Left kidney (tissue), 2 donors: ENCODE measurements around the gene NXNL1. TPM values are rescaled to one million over a fixed set of nuclear protein-coding genes. Genes with fewer than 3 reads are reported as not detected.
A peak's percentile ranks its signal among the peaks of the same experiment; 100 is the strongest.

Source experiments
- DNase-seq: peaks from one replicate; pipeline ENCODE4 v3.0.0-alpha.2; 2013
- polyA plus RNA-seq: library from polyadenylated mRNA; unstranded; fragments of 120-200 nt; gene quantifications from one replicate; pipeline ENCODE4 v1.2.1, GENCODE V29; 2013; ENCODE audit not compliant: insufficient read length

Gene NXNL1
- polyA plus RNA-seq, 1 donor, result 0.35 TPM

GRCh38 chr19:17419621-17420474, 40.9 kb downstream of the NXNL1 start, which contains the start of gene MVB12A:
Gene MVB12A, plus strand, starts transcription at chr19:17420047. Its CDS starts 89 bp downstream, at chr19:17420136.
- DNase-seq, result peak; percentile 98

GRCh38 chr19:17419154-17419620, 41.5 kb downstream of the NXNL1 start:
- DNase-seq, result no peak

GRCh38 chr19:17418710-17419109, 42.0 kb downstream of the NXNL1 start:
- no peak for DNase-seq

- DNase-seq, result no peak
Observed at GRCh38 chr19:17415121-17415520, 45.6 kb downstream of the NXNL1 start.

- no peak for DNase-seq
Observed at GRCh38 chr19:17414097-17414496, 46.6 kb downstream of the NXNL1 start.

GRCh38 chr19:17411801-17412200, 48.9 kb downstream of the NXNL1 start:
- DNase-seq, result no peak

- DNase-seq, result no peak
Observed at GRCh38 chr19:17409990-17410389, 50.7 kb downstream of the NXNL1 start.

GRCh38 chr19:17406887-17407196, 53.9 kb downstream of the NXNL1 start:
- DNase-seq, result no peak

- DNase-seq, result no peak
Observed at GRCh38 chr19:17406046-17406886, 54.5 kb downstream of the NXNL1 start.

Other genes with a start within 250 kb of the NXNL1 start
- 25.1 TPM for gene USE1, start 245.6 kb downstream of the NXNL1 start, polyA plus RNA-seq
- gene OCEL1, start 234.7 kb downstream of the NXNL1 start, polyA plus RNA-seq, result 18.4 TPM
- gene NR2F6, start 215.0 kb downstream of the NXNL1 start, polyA plus RNA-seq, result 33.4 TPM
- gene USHBP1, start 196.2 kb downstream of the NXNL1 start, polyA plus RNA-seq, result 5.4 TPM
- gene BABAM1, start 193.5 kb downstream of the NXNL1 start, polyA plus RNA-seq, result 98.8 TPM
- gene ANKLE1, start 179.0 kb downstream of the NXNL1 start, polyA plus RNA-seq, result 1.5 TPM
- 7.2 TPM for gene ABHD8, start 157.5 kb downstream of the NXNL1 start, polyA plus RNA-seq
- 43.5 TPM for gene MRPL34, start 155.1 kb downstream of the NXNL1 start, polyA plus RNA-seq
- 29.3 TPM for gene DDA1, start 151.4 kb downstream of the NXNL1 start, polyA plus RNA-seq
- gene ANO8, start 126.1 kb downstream of the NXNL1 start, polyA plus RNA-seq, result 13.3 TPM
- 25.1 TPM for gene GTPBP3, start 123.4 kb downstream of the NXNL1 start, polyA plus RNA-seq
- gene PLVAP, start 83.6 kb downstream of the NXNL1 start, polyA plus RNA-seq, result 123 TPM
- gene CCDC194, start 66.7 kb downstream of the NXNL1 start, polyA plus RNA-seq, result 4.5 TPM
- gene BST2, start 55.3 kb downstream of the NXNL1 start, polyA plus RNA-seq, result 104 TPM
- gene MVB12A, start 40.9 kb downstream of the NXNL1 start, polyA plus RNA-seq, result 50.5 TPM
- gene TMEM221, start 12.3 kb downstream of the NXNL1 start, polyA plus RNA-seq, result 2.9 TPM
- gene SLC27A1, start 9.6 kb upstream of the NXNL1 start, polyA plus RNA-seq, result 13.9 TPM
- 54.6 TPM for gene PGLS, start 50.7 kb upstream of the NXNL1 start, polyA plus RNA-seq
- gene COLGALT1, start 94.7 kb upstream of the NXNL1 start, polyA plus RNA-seq, result 51.0 TPM
- gene UNC13A, start 227.4 kb upstream of the NXNL1 start, polyA plus RNA-seq, result 0.33 TPM